MM.1S (cell line): ENCODE data around the gene PROB1.

ENCODE experiments used
- DNase-seq: peaks from one replicate; pipeline ENCODE4 v3.0.0-alpha.2; 2015
- H2AFZ ChIP-seq: fragments of 300-600 bp; sonication (generic); 2 replicates; pipeline ENCODE4 v1.6.0; 2016; ENCODE audit warnings: antibody characterized with exemption, low read length
- H3F3A ChIP-seq: fragments of 300-600 bp; sonication (generic); 2 replicates; pipeline ENCODE4 v1.6.1; 2016; ENCODE audit warnings: mild to moderate bottlenecking, antibody characterized with exemption, low read length, moderate library complexity, mixed read lengths; ENCODE audit not compliant: insufficient read depth
- H3K27ac ChIP-seq: fragments of 300-600 bp; sonication (generic); 2 replicates; pipeline ENCODE4 v1.5.1; 2016; ENCODE audit warnings: mild to moderate bottlenecking, low read length
- H3K27me3 ChIP-seq: fragments of 300-600 bp; sonication (generic); replicated peaks from 2 replicates; pipeline ENCODE4 v1.6.0; 2016; ENCODE audit warnings: low read length; ENCODE audit not compliant: insufficient read depth
- H3K36me3 ChIP-seq: fragments of 300-600 bp; sonication (generic); replicated peaks from 2 replicates; pipeline ENCODE4 v1.6.1; 2016; ENCODE audit warnings: mild to moderate bottlenecking, low read length, mixed read lengths; ENCODE audit not compliant: insufficient read depth
- H3K4me1 ChIP-seq: fragments of 300-600 bp; sonication (generic); 2 replicates; pipeline ENCODE4 v1.6.1; 2016; ENCODE audit warnings: low read length, mixed read lengths
- H3K4me2 ChIP-seq: fragments of 300-600 bp; sonication (generic); 2 replicates; pipeline ENCODE4 v1.6.0; 2016; ENCODE audit warnings: low read depth, low read length
- H3K4me3 ChIP-seq: fragments of 300-600 bp; sonication (generic); 2 replicates; pipeline ENCODE4 v1.5.1; 2016; ENCODE audit warnings: low read length, mixed read lengths
- H3K79me2 ChIP-seq: fragments of 300-600 bp; sonication (generic); 2 replicates; pipeline ENCODE4 v1.6.1; 2016; ENCODE audit warnings: mixed run types, low read length, mixed read lengths
- H3K9ac ChIP-seq: fragments of 300-600 bp; sonication (generic); 2 replicates; pipeline ENCODE4 v1.6.1; 2016; ENCODE audit warnings: low read length, mixed read lengths
- H3K9me2 ChIP-seq: fragments of 300-600 bp; sonication (generic); replicated peaks from 2 replicates; pipeline ENCODE4 v1.6.1; 2016; ENCODE audit warnings: mild to moderate bottlenecking, low read length, mixed read lengths; ENCODE audit not compliant: insufficient read depth
- H3K9me3 ChIP-seq: fragments of 300-600 bp; sonication (generic); replicated peaks from 2 replicates; pipeline ENCODE4 v1.6.1; 2016; ENCODE audit warnings: mild to moderate bottlenecking, low read length, mixed read lengths; ENCODE audit not compliant: insufficient read depth
- H4K20me1 ChIP-seq: fragments of 300-600 bp; sonication (generic); 2 replicates; pipeline ENCODE4 v1.6.1; 2016; ENCODE audit warnings: mild to moderate bottlenecking, low read length, moderate library complexity, mixed read lengths; ENCODE audit not compliant: insufficient read depth
- CTCF ChIP-seq: fragments of 300-600 bp; sonication (generic); IDR thresholded peaks from 2 replicates; pipeline ENCODE4 v1.5.1; 2016; ENCODE audit warnings: antibody characterized with exemption, low read length, mixed read lengths
- EZH2 ChIP-seq: fragments of 300-600 bp; sonication (generic); optimal IDR thresholded peaks from 2 replicates; pipeline ENCODE3; 2017; ENCODE audit warnings: low read depth, mild to moderate bottlenecking, antibody characterized with exemption, low read length, mixed read lengths
- EZH2phosphoT487 ChIP-seq: fragments of 300-600 bp; sonication (generic); IDR thresholded peaks from 2 replicates; pipeline ENCODE4 v1.6.1; 2018; ENCODE audit warnings: antibody characterized with exemption, low read length

Gene PROB1

GRCh38 chr5:139425497-139425896, 30.6 kb upstream of the PROB1 start:
- Histone ChIP-seq H3K79me2 (no peaks in the 10 kb centered on the region), H4K20me1 (no peaks in the 10 kb centered on the region), H2AFZ (no peak overlapping the region), H3K27ac (no peak overlapping the region), H3K9ac (no peak overlapping the region), H3K4me3 (no peak overlapping the region), H3K4me1 (no peaks in the 10 kb centered on the region), H3K36me3 (no peaks in the 10 kb centered on the region), H3K27me3 (no peaks in the 10 kb centered on the region), H3K9me3 (no peaks in the 10 kb centered on the region), H3K9me2 (no peaks in the 10 kb centered on the region), H3K4me2 (no peak overlapping the region), H3F3A (no peaks in the 10 kb centered on the region)
- no peak for DNase-seq
- TF ChIP-seq EZH2phosphoT487 = no peak
- no peak for TF ChIP-seq EZH2
- no peak for TF ChIP-seq CTCF

GRCh38 chr5:139422307-139422893, 27.5 kb upstream of the PROB1 start:
- no peaks in the 10 kb centered on the region for H4K20me1 ChIP-seq
- H3K9me3 ChIP-seq = no peaks in the 10 kb centered on the region
- H3K9me2 ChIP-seq = no peaks in the 10 kb centered on the region
- no peak overlapping the region for H2AFZ ChIP-seq
- peaks cover 14% of the 10 kb centered on the region for H3K4me1 ChIP-seq
- H3K4me2 ChIP-seq = no peak overlapping the region
- no peaks in the 10 kb centered on the region for H3K36me3 ChIP-seq
- H3K27me3 ChIP-seq = no peaks in the 10 kb centered on the region
- DNase-seq = peak; percentile 82
- H3F3A ChIP-seq = no peaks in the 10 kb centered on the region; the same call in 1 of the 2 replicates
- H3K4me3 ChIP-seq = no peak overlapping the region
- H3K27ac ChIP-seq = no peak overlapping the region
- TF ChIP-seq CTCF (peak; percentile 90), EZH2phosphoT487 (no peak), EZH2 (no peak)
- H3K79me2 ChIP-seq = no peaks in the 10 kb centered on the region
- H3K9ac ChIP-seq = no peak overlapping the region

GRCh38 chr5:139419226-139420192, 24.6 kb upstream of the PROB1 start:
- H3K79me2 ChIP-seq = no peaks in the 10 kb centered on the region
- H2AFZ ChIP-seq = no peak overlapping the region
- no peak for TF ChIP-seq EZH2phosphoT487
- no peak for TF ChIP-seq EZH2
- TF ChIP-seq CTCF = no peak
- no peaks in the 10 kb centered on the region for H3K27me3 ChIP-seq
- DNase-seq = no peak
- peaks cover 38% of the 10 kb centered on the region for H3K4me1 ChIP-seq
- no peaks in the 10 kb centered on the region for H3K36me3 ChIP-seq
- H3K27ac ChIP-seq = no peak overlapping the region
- H3K4me2 ChIP-seq = no peak overlapping the region
- no peaks in the 10 kb centered on the region for H3K9me3 ChIP-seq
- no peak overlapping the region for H3K9ac ChIP-seq
- H4K20me1 ChIP-seq = no peaks in the 10 kb centered on the region
- peaks cover 19% of the 10 kb centered on the region for H3F3A ChIP-seq
- no peaks in the 10 kb centered on the region for H3K9me2 ChIP-seq
- no peak overlapping the region for H3K4me3 ChIP-seq
